ENCODE data around the gene BNIPL. TPM values are rescaled to one million over a fixed set of nuclear protein-coding genes. Genes with fewer than 3 reads are reported as not detected.
A peak's percentile ranks its signal among the peaks of the same experiment; 100 is the strongest.

Gene BNIPL
- 1.1 TPM for polyA plus RNA-seq (ENCODE audit: insufficient read length)

GRCh38 chr1:151036356-151036755 lies at the start of gene BNIPL:
Gene BNIPL, plus strand, starts transcription at chr1:151036586. Its CDS starts 140 bp downstream, at chr1:151036726.
- DNase-seq = no peak

- no peak for DNase-seq
Measured at GRCh38 chr1:150987924-150988323, 48.5 kb upstream of the BNIPL start.

GRCh38 chr1:150992626-150993025 lies 43.8 kb upstream of the BNIPL start:
- DNase-seq = no peak

- DNase-seq = no peak
Measured at GRCh38 chr1:150994248-150994647, 42.1 kb upstream of the BNIPL start.

GRCh38 chr1:150995460-150995859 lies 40.9 kb upstream of the BNIPL start:
- no peak for DNase-seq

GRCh38 chr1:150995896-150996295 lies 40.5 kb upstream of the BNIPL start:
- peak; percentile 36 for DNase-seq

GRCh38 chr1:150997126-150997872 lies 39.1 kb upstream of the BNIPL start:
- DNase-seq = no peak

- no peak for DNase-seq
Measured at GRCh38 chr1:150997949-150998348, 38.4 kb upstream of the BNIPL start.

- no peak for DNase-seq
Measured at GRCh38 chr1:150999051-150999674, 37.2 kb upstream of the BNIPL start.

- DNase-seq = no peak
Measured at GRCh38 chr1:150999926-151000325, 36.5 kb upstream of the BNIPL start.

- no peak for DNase-seq
Measured at GRCh38 chr1:151000408-151000807, 36.0 kb upstream of the BNIPL start.

- DNase-seq = no peak
Measured at GRCh38 chr1:151001602-151002001, 34.8 kb upstream of the BNIPL start.

- DNase-seq = no peak
Measured at GRCh38 chr1:151002051-151002450, 34.3 kb upstream of the BNIPL start.

- no peak for DNase-seq
Measured at GRCh38 chr1:151002611-151003010, 33.8 kb upstream of the BNIPL start.

- no peak for DNase-seq
Measured at GRCh38 chr1:151003180-151003579, 33.2 kb upstream of the BNIPL start.

- no peak for DNase-seq
Measured at GRCh38 chr1:151005729-151006319, 30.6 kb upstream of the BNIPL start.

GRCh38 chr1:151006327-151007052 lies 29.9 kb upstream of the BNIPL start, which contains the start of gene MINDY1:
Gene MINDY1, minus strand, starts transcription at chr1:151006902. Its CDS starts 4,285 bp downstream, at chr1:151002617.
- DNase-seq = peak; percentile 82

GRCh38 chr1:151007853-151008243 lies 28.5 kb upstream of the BNIPL start:
- no peak for DNase-seq

- peak; percentile 99 for DNase-seq
Measured at GRCh38 chr1:151008244-151009205, 27.9 kb upstream of the BNIPL start, which contains the start of gene PRUNE1. Gene PRUNE1, plus strand, starts transcription at chr1:151008449. Its CDS starts 184 bp downstream, at chr1:151008633.

- no peak for DNase-seq
Measured at GRCh38 chr1:151009206-151009587, 27.2 kb upstream of the BNIPL start.

GRCh38 chr1:151009674-151010345 lies 26.6 kb upstream of the BNIPL start:
- DNase-seq = no peak

All from hindlimb muscle (tissue), 1 donor.